Activated CD8-positive, alpha-beta memory T cell treated with anti-CD3 and anti-CD28 coated beads, Interleukin-2, amount 50 U/mL, for 1 hour (primary cell): Measurements from ENCODE around the gene RASSF4.

ENCODE experiments used
- DNase-seq: peaks from one replicate; pipeline ENCODE4 v3.0.0-alpha.2; 2020; ENCODE audit errors: extremely low read depth

Gene RASSF4

GRCh38 chr10:44948642-44949041, 11.0 kb upstream of the RASSF4 start:
- no peak for DNase-seq

DNA sequence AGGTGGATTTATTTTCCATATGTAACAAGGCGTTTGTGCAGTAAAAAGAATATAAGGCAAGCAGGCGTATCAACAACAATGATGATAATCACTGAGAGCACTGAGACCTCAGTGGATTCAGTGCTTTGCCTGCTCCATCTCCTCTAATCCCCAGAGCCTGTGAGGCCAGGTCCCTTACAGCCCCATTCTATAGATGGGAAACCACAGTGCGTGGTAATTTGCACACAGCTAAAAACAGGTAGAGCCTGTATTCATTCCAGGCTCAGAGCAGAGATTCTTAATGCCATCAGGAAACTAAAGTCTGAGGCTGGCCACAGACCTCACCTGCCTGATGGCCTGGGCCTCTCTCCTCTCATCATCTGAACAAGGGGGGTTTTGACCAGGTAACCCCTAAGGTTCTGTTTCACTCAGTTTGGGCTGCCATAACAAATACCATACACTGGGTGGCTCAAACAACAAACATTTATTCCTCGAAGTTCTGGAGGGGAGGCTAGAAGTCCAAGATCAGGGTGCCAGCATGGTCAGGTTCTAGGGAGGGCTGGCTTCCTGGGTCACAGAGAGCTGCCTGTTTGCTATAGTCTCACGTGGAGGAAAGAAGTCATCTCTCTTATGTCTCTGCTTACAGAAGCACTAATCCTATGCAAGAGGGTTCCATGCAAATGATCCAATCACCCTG, 10.3 kb upstream of the RASSF4 start:
- no peak for DNase-seq

- no peak for DNase-seq
These were observed 9.7 kb upstream of the RASSF4 start for GRCh38 chr10:44949915-44950314.

GRCh38 chr10:44950326-44951225, 9.0 kb upstream of the RASSF4 start:
- no peak for DNase-seq

GRCh38 chr10:44951576-44952226, 7.9 kb upstream of the RASSF4 start:
- DNase-seq, result no peak

- DNase-seq, result no peak
These were observed 6.8 kb upstream of the RASSF4 start for GRCh38 chr10:44952779-44953231.

GRCh38 chr10:44954042-44954441, 5.6 kb upstream of the RASSF4 start:
- no peak for DNase-seq

DNA sequence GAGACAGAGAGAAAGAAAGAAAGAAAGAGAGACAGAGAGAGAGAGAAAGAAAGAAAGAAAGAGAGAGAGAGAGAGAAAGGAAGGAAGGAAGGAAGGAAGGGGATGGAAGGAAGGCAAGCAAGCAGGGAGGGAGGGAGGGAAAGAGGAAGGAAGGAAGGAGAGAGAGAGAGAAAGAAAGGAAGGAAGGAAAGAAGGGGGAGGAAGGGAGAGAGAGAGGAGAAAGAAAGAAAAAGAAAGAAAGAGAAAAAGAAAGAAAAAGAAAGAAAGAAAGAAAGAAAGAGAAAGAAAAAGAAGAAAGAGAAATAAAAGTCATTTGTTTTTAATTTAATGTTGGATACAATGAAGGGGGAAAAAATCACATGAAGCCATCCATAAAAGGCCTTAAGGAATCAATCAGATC, 4.6 kb upstream of the RASSF4 start:
- DNase-seq, result no peak

- DNase-seq, result no peak
These were observed 4.1 kb upstream of the RASSF4 start for GRCh38 chr10:44955413-44956070.

DNA sequence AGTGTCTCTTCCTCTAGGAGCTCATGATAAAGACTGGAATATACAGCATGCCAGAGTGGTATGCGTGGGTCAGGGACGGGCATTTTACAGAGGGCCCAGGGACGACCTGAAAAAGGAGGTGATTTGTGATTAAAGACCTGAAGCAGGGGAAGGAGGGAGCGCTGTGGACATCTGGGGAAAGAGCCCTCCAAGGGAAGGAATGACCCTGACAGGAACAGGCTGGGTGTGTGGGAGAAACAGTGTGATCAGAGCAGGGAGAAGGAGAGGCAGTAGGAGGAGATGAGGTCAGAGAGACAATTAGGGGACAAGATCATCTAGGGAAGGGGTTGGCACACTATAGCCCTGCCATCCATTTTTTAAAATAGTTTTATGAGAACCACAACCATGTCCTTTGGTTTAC, 3.4 kb upstream of the RASSF4 start:
- no peak for DNase-seq

- DNase-seq, result no peak
These were observed 2.6 kb upstream of the RASSF4 start for GRCh38 chr10:44956717-44957706.

DNA sequence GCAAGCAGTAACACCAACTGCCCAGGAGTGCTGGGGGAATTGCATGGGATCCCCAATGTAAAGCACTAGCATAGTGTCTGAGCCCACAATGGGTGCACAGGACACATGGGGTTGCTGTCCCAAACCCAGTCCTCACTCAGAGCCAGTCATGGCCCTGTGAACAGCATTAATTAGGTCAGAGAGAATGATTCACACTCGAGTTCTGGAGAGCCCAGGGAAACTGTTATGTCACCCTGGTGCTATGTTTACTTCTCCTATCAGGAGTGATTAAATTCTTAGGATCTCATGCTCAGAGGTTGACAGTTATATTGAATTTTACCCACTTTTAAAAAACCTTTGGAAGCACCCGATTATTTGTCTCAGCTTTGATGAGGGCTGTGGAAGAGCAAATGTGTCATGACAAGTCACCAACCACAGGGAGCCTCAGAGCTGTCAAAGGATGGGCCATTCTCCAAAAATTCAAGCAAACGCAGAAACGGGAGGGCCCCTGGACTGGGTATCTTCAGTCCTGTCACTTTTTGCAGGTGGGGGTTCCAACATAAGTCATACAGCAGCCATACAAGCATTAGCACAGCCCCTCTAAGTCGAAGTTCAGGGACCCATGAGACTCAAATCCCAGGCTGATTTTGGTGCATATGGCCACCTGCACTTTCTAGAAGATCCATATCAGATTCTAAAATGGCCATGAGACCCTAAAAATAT, 1.3 kb upstream of the RASSF4 start:
- no peak for DNase-seq

- DNase-seq, result no peak
These were observed 730 bp upstream of the RASSF4 start for GRCh38 chr10:44958898-44959246.

GRCh38 chr10:44960088-44960460, 472 bp downstream of the RASSF4 start:
- no peak for DNase-seq

DNA sequence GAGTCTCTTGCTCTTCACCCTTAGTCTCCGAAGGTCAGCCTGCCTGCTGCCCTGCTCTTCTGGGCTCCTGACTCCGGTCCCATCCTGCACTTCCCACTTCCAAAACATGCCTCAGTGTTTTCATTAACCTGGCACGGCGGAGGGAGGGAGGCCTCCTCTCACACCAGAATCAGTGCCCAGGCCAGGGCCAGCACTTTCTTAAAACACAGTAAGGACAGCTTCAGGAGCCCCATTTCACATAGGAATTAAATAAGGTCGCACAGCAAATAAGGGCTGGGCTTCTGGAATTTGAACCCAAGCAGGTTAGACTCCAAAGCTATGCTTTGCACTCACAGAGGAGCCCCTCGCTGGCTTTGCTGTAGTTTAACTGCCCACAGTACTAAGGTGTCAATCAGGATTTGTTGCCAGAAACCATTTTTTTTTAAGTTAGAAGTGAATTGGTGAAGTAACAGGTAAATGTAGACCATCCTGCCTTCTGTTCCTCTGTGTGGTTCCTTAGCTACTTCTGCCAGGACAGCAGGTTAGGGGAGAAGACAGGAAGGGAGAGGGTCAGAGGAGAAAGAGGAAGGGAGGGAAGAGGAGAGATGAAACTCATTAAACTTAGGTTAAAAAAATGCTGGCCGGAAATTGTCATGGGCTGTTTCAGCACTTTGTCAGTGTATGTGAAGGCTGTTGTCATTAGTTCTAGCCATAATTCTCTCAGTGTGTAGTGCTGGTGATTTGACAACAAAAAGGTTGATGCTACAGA, 1.1 kb downstream of the RASSF4 start:
- DNase-seq, result no peak

- no peak for DNase-seq
These were observed 1.6 kb downstream of the RASSF4 start for GRCh38 chr10:44961230-44961571.

DNA sequence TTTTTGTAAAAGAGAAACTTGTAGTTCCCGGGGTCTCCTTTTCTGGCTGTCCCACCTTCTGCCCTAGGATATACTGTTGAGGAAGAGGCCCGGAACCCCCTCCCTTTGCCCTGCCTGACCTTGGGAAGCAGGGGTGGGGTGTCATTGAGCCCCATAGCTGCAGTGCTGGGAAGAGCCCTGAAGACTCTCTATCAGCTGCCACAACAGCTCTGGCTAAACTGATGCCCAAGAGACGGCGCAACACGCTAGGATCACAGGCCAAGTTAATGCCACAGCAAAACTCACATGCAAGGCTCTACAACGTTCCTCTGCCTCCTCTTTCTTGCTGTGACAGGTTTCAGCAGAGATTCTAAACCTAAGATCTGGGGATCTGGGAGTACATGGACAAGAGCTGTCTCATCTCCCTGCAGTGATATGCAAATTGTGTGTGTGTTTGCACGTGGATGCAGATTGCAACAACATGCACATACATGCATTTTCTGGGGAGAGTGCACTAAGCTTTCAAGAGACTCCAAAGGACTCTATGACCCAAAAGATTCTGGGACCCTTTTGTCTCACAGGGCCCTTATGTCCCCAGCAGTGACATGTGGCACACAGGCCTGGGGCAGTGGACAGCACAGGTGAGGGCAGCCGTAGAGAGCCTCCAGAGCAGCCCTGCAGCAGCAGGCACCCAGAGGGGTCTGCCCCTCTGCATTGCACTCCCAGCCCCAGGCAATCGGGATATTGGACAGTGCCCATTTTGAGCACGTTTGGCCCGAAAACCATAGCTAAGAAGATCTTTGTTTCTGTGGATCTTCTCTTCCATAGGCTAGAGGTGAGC, 2.5 kb downstream of the RASSF4 start:
- DNase-seq, result no peak

GRCh38 chr10:44962870-44963738, 3.5 kb downstream of the RASSF4 start:
- DNase-seq, result no peak
